Activated B cell treated with CpG ODN at 0.5 μM for 24 hours (primary cell): ENCODE results near the gene GUCD1. TPM values are rescaled to one million over a fixed set of nuclear protein-coding genes. Genes with fewer than 3 reads are reported as not detected.
"Not testable (repeated sequence)": the region's sequence is repeated elsewhere in the genome, so short reads cannot be mapped to it uniquely, and the experiment has no call there.

Experiments
- ATAC-seq: fragments of 200-7000 bp; cut with Tn5 transposase; one replicate; pipeline ENCODE4 v1.10.0; 2021; ENCODE audit warnings: low read depth, mild to moderate bottlenecking, moderate library complexity
- CTCF ChIA-PET: fragments of 350-600 bp; sonication (Branson Sonifier 250); formaldehyde crosslinking; loops from one replicate; lab custom pipeline; 2021; ENCODE audit warnings: antibody characterized with exemption; lab: Charles Lee
- POLR2A ChIA-PET: fragments of 350-600 bp; sonication (Branson Sonifier 250); formaldehyde crosslinking; loops from one replicate; lab custom pipeline; 2021; ENCODE audit warnings: antibody characterized with exemption; lab: Charles Lee
- DNase-seq: peaks from one replicate; pipeline ENCODE4 v3.0.0; 2022
- H3K27ac Mint-ChIP-seq: one replicate; pipeline ENCODE4 v1.8.0; 2020; ENCODE audit warnings: mixed read lengths
- H3K27me3 Mint-ChIP-seq: one replicate; pipeline ENCODE4 v1.8.0; 2021; ENCODE audit warnings: mixed read lengths
- H3K36me3 Mint-ChIP-seq: one replicate; pipeline ENCODE4 v1.8.0; 2021; ENCODE audit warnings: low read depth, mixed read lengths
- H3K4me1 Mint-ChIP-seq: one replicate; pipeline ENCODE4 v1.8.0; 2021; ENCODE audit warnings: mixed read lengths
- H3K4me3 Mint-ChIP-seq: one replicate; pipeline ENCODE4 v1.8.0; 2020; ENCODE audit warnings: mild to moderate bottlenecking, mixed read lengths
- H3K9me3 Mint-ChIP-seq: one replicate; pipeline ENCODE4 v1.8.0; 2020; ENCODE audit warnings: mixed read lengths
- intact Hi-C: fragments of 100-400 bp; cut with micrococcal nuclease; formaldehyde crosslinking; loops from one replicate; pipeline ENCODE4 v1.15.1; 2024
- total RNA-seq: library from RNA; stranded (reverse); gene quantifications from 2 replicates; pipeline ENCODE4 v1.2.3, GENCODE V29; 2022
- TF ChIP-seq, protein P1 (sequence below): fragments of 200-600 bp; IDR thresholded peaks from one replicate; pipeline ENCODE4 v1.8.0; 2022; ENCODE audit warnings: antibody characterized with exemption, mild to moderate bottlenecking

Gene GUCD1
- total RNA-seq, 1 donor from 2014 or later: 141 TPM

DNA sequence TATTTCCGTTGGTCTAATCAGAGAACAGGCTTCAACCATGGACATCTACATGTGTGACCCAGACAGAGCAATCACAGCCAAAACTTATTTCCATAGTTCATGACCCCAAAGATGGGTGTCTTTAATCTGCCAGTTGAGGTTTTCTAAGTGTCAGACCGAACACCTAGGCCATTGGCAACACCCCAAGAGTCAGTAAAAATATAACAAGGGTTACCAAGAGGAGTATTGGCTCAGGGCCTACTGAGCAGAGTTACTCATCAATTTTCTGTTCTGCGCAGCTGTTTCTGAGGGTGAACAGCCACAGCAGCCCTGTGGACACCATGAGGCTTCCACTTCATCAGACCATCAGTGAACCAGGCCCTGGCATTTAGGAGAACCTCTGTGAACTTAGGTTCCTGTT, 18.8 kb downstream of the GUCD1 start:
- CTCF ChIA-PET: no interaction called here
- POLR2A ChIA-PET: no interaction called here
- DNase-seq (no peak), ATAC-seq (no peak)
- H3K27ac Mint-ChIP-seq: no peak overlapping the region
- intact Hi-C loops: no loop called here
- H3K9me3 Mint-ChIP-seq: no peaks in the 10 kb centered on the region
- H3K4me3 Mint-ChIP-seq: no peak overlapping the region
- peaks cover 32% of the 10 kb centered on the region for H3K36me3 Mint-ChIP-seq
- TF ChIP-seq, protein P1, sequence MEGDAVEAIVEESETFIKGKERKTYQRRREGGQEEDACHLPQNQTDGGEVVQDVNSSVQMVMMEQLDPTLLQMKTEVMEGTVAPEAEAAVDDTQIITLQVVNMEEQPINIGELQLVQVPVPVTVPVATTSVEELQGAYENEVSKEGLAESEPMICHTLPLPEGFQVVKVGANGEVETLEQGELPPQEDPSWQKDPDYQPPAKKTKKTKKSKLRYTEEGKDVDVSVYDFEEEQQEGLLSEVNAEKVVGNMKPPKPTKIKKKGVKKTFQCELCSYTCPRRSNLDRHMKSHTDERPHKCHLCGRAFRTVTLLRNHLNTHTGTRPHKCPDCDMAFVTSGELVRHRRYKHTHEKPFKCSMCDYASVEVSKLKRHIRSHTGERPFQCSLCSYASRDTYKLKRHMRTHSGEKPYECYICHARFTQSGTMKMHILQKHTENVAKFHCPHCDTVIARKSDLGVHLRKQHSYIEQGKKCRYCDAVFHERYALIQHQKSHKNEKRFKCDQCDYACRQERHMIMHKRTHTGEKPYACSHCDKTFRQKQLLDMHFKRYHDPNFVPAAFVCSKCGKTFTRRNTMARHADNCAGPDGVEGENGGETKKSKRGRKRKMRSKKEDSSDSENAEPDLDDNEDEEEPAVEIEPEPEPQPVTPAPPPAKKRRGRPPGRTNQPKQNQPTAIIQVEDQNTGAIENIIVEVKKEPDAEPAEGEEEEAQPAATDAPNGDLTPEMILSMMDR: no peak
- no peaks in the 10 kb centered on the region for H3K27me3 Mint-ChIP-seq
- peaks cover 14% of the 10 kb centered on the region for H3K4me1 Mint-ChIP-seq

DNA sequence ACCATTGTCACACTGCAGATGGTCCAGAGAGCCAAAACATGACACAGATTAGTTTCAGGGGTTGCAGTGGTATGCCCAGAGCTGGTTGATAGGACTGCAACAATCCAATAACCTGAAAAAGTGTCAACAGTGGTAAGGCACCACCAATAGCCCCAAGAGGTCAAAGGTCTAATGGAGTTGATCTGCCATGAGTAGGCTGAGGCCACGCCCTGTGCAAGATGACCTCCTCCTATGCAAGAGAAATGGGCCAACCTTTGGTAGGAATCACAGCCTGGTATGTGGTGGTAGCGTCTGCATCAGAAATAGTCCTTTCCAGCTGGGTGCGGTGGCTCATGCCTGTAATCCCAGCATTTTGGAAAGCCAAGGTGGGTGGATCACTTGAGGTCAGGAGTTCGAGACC, 19.6 kb downstream of the GUCD1 start:
- ATAC-seq (no peak), DNase-seq (no peak)
- CTCF ChIA-PET: interaction anchor here (0.7 kb wide), 1 partner anchor 142 kb away, joined by 3 read pairs; no protein-coding TSS in a partner anchor
- no peak overlapping the region for H3K4me3 Mint-ChIP-seq
- H3K36me3 Mint-ChIP-seq: peaks cover 24% of the 10 kb centered on the region
- TF ChIP-seq, protein P1: no peak
- no peak overlapping the region for H3K27ac Mint-ChIP-seq
- no peaks in the 10 kb centered on the region for H3K27me3 Mint-ChIP-seq
- H3K9me3 Mint-ChIP-seq: no peaks in the 10 kb centered on the region
- POLR2A ChIA-PET: no interaction called here
- H3K4me1 Mint-ChIP-seq: peaks cover 9% of the 10 kb centered on the region
- intact Hi-C loops: no loop called here

DNA sequence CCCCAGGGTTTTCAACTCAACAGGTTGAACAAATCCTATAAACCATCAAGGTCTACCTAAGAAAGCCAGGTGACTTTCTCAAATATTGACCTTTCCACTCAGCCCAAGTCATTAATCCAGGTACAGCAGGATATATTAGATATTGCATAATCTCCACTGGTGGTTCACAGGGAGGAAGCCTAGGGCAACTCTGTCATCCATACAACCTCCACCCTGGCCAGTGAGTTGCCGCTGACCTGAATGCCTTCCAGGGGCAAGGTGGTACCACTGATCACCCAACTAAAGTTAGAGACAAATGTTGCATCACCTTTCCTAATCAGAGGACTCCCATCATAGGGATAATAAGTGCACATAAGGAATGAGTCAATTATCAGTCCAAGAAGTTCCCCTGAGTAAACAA, 22.9 kb downstream of the GUCD1 start:
- no peak overlapping the region for H3K27ac Mint-ChIP-seq
- H3K4me1 Mint-ChIP-seq: no peaks in the 10 kb centered on the region
- DNase-seq (no peak), ATAC-seq (no peak)
- H3K9me3 Mint-ChIP-seq: no peaks in the 10 kb centered on the region
- TF ChIP-seq, protein P1: no peak
- H3K4me3 Mint-ChIP-seq: no peak overlapping the region
- ChIA-PET POLR2A (no interaction called here), CTCF (no interaction called here)
- intact Hi-C loops: no loop called here
- H3K27me3 Mint-ChIP-seq: no peaks in the 10 kb centered on the region
- H3K36me3 Mint-ChIP-seq: peaks cover 4% of the 10 kb centered on the region

DNA sequence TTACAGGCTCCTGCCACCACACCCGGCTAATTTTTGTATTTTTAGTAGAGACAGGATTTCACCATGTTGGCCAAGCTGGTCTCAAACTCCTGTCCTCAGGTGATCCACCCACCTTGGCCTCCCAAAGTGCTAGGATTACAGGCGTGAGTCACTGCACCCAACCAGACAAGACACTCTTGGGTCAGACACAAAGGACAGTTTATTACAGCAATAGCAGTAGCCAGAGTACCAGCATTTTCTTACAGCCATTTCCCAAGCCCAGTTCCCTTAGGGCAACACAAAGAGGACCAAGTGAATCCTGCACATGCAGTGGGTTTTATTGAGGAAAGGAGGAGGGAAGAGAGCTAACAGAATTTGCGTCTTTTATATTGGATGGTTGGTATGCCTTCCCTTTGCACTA, 24.0 kb downstream of the GUCD1 start:
- intact Hi-C loops, DNase-seq, H3K9me3 Mint-ChIP-seq, H3K4me1 Mint-ChIP-seq, ATAC-seq, H3K27me3 Mint-ChIP-seq, H3K4me3 Mint-ChIP-seq, POLR2A ChIA-PET, H3K27ac Mint-ChIP-seq, CTCF ChIA-PET, H3K36me3 Mint-ChIP-seq: not testable (repeated sequence)

DNA sequence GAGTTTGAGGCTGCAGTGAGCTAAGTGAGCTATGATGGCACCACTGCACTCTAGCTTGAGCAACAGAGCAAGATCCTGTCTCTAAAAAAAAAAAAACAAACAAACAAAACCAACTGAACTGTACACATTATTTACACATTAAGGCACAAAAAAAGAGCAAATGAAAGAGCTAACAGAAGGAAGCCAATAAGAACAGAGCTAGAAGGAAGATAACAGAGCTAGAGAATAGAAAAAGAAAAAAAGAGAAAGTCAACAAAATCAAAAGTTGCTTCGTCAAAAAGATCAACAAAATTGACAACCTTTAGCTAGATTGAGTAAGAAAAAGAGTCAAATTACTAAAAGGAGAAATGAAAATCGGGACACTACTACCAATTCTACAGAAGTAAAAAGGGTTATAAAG, 25.0 kb downstream of the GUCD1 start:
- H3K27ac Mint-ChIP-seq: no peak overlapping the region
- peaks cover 8% of the 10 kb centered on the region for H3K4me1 Mint-ChIP-seq
- no peaks in the 10 kb centered on the region for H3K9me3 Mint-ChIP-seq
- TF ChIP-seq, protein P1: no peak
- H3K36me3 Mint-ChIP-seq: no peaks in the 10 kb centered on the region
- DNase-seq (no peak), ATAC-seq (no peak)
- intact Hi-C loops: loop anchor here (10.0 kb wide), 3 partner anchors 225 to 575 kb away; partner anchors contain the start of gene GSTT2
- no peaks in the 10 kb centered on the region for H3K27me3 Mint-ChIP-seq
- ChIA-PET POLR2A (no interaction called here), CTCF (interaction anchor here (0.8 to 1.1 kb wide), 3 partner anchors 28 to 206 kb away, joined by 3 read pairs; no protein-coding TSS in a partner anchor)
- H3K4me3 Mint-ChIP-seq: no peak overlapping the region

DNA sequence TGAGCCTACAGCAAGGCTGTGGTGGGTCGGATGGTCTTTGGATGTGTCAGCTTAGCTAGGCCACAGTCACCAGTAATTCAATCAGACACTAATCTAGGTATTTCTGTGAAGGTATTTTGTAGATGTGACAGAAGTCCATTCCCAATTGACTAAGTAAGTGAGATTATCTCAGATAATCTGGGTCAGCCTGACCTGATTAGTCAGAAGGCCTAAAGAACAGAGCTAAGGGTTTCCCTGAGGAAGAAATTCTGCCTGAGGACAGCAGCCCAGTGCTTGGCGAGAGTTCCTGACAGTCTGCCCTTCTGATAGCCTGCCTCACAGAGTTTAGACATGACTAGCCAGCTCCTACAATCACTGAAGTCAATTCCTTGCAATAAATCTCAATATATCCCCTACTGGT, 28.7 kb downstream of the GUCD1 start:
- POLR2A ChIA-PET: no interaction called here

More for the DNA sequence above, 28.7 kb downstream of the GUCD1 start:
- ATAC-seq (no peak), DNase-seq (no peak)
- H3K27me3 Mint-ChIP-seq: no peaks in the 10 kb centered on the region
- CTCF ChIA-PET: interaction anchor here (0.5 to 1.9 kb wide), 6 partner anchors 16 to 143 kb away, joined by 3 to 9 read pairs (median 3); partner anchors contain the start of genes ADORA2A and GUCD1
- H3K4me3 Mint-ChIP-seq: no peak overlapping the region
- TF ChIP-seq, protein P1: no peak
- intact Hi-C loops: loop anchor here (10.0 kb wide), 3 partner anchors 229 to 571 kb away; partner anchors contain the start of gene GSTT2
- H3K4me1 Mint-ChIP-seq: peaks cover 14% of the 10 kb centered on the region
- H3K9me3 Mint-ChIP-seq: no peaks in the 10 kb centered on the region
- H3K27ac Mint-ChIP-seq: no peak overlapping the region
- no peaks in the 10 kb centered on the region for H3K36me3 Mint-ChIP-seq
